ENCODE measurements around the gene MATK. TPM values are rescaled to one million over a fixed set of nuclear protein-coding genes. Genes with fewer than 3 reads are reported as not detected.

MATK gene
- total and polyA plus RNA-seq, 2 experiments from 2014 or later, result not detected

- no peak overlapping the region for H3K27ac ChIP-seq
- 20 to 23% methylated on average over 17 to 24 of the region's 25 CpGs for WGBS, 2 experiments (ENCODE audit: low coverage in 1 of 2, low lambda C conversion rate in 2 of 2, missing lambda C conversion rate in 2 of 2)
- no peak overlapping the region for H2AFZ ChIP-seq
- in situ Hi-C loops (cut with MboI), result no loop called here
- H3K4me1 ChIP-seq (ENCODE audit: insufficient read depth), result no peaks in the 10 kb centered on the region
- no peaks in the 10 kb centered on the region for H3F3A ChIP-seq (ENCODE audit: insufficient read depth)
- H3K79me2 ChIP-seq (ENCODE audit: insufficient read depth), result no peaks in the 10 kb centered on the region
- no peaks in the 10 kb centered on the region for H3K9me2 ChIP-seq (ENCODE audit: insufficient read depth)
- no peaks in the 10 kb centered on the region for H3K36me3 ChIP-seq (ENCODE audit: low read depth)
- TF ChIP-seq EZH2phosphoT487 (IDR thresholded peaks at IDR 0.05; ENCODE audit: insufficient read depth, low read depth) (no peak), EZH2 (IDR thresholded peaks at IDR 0.05; ENCODE audit: insufficient read depth, poor library complexity, severe bottlenecking) (no peak)
- H4K20me1 ChIP-seq (ENCODE audit: insufficient read depth), result no peaks in the 10 kb centered on the region
- H3K4me2 ChIP-seq (ENCODE audit: unreplicated experiment), result no peak overlapping the region
- peaks cover 12% of the 10 kb centered on the region for H3K27me3 ChIP-seq (replicated peaks; ENCODE audit: insufficient read depth)
- no peak overlapping the region for H3K4me3 ChIP-seq
- peak; percentile 33 for DNase-seq
- H3K9me3 ChIP-seq (ENCODE audit: low read depth), result no peaks in the 10 kb centered on the region
- H3K9ac ChIP-seq, result no peak overlapping the region
Measured at GRCh38 chr19:3784607-3785450, 1.4 kb downstream of the MATK start.

- no peak overlapping the region for H3K9ac ChIP-seq
- no peaks in the 10 kb centered on the region for H4K20me1 ChIP-seq (ENCODE audit: insufficient read depth)
- H2AFZ ChIP-seq, result no peak overlapping the region
- H3K4me2 ChIP-seq (ENCODE audit: unreplicated experiment), result no peak overlapping the region
- no peaks in the 10 kb centered on the region for H3K4me1 ChIP-seq (ENCODE audit: insufficient read depth)
- WGBS, 2 experiments (ENCODE audit: low coverage in 1 of 2, low lambda C conversion rate in 2 of 2, missing lambda C conversion rate in 2 of 2), result 73 to 76% methylated on average over 30 to 49 of the region's 49 CpGs
- no peak for DNase-seq
- no peaks in the 10 kb centered on the region for H3F3A ChIP-seq (ENCODE audit: insufficient read depth)
- H3K27me3 ChIP-seq (replicated peaks; ENCODE audit: insufficient read depth), result peaks cover 12% of the 10 kb centered on the region
- H3K4me3 ChIP-seq, result no peak overlapping the region
- TF ChIP-seq EZH2 (IDR thresholded peaks at IDR 0.05; ENCODE audit: insufficient read depth, poor library complexity, severe bottlenecking), result no peak
- in situ Hi-C loops (cut with MboI), result no loop called here
- H3K27ac ChIP-seq, result no peak overlapping the region
- H3K9me2 ChIP-seq (ENCODE audit: insufficient read depth), result no peaks in the 10 kb centered on the region
- no peaks in the 10 kb centered on the region for H3K79me2 ChIP-seq (ENCODE audit: insufficient read depth)
- no peaks in the 10 kb centered on the region for H3K9me3 ChIP-seq (ENCODE audit: low read depth)
- H3K36me3 ChIP-seq (ENCODE audit: low read depth), result no peaks in the 10 kb centered on the region
Measured at GRCh38 chr19:3783660-3784584, 2.3 kb downstream of the MATK start.

- Histone ChIP-seq H3K4me3 (no peak overlapping the region), H3K27ac (no peak overlapping the region), H3K27me3 (replicated peaks; ENCODE audit: insufficient read depth) (peaks cover 12% of the 10 kb centered on the region), H2AFZ (no peak overlapping the region), H3K4me2 (ENCODE audit: unreplicated experiment) (no peak overlapping the region), H3K9me3 (ENCODE audit: low read depth) (no peaks in the 10 kb centered on the region), H3K9ac (no peak overlapping the region), H3K4me1 (ENCODE audit: insufficient read depth) (no peaks in the 10 kb centered on the region), H4K20me1 (ENCODE audit: insufficient read depth) (no peaks in the 10 kb centered on the region), H3F3A (ENCODE audit: insufficient read depth) (no peaks in the 10 kb centered on the region), H3K36me3 (ENCODE audit: low read depth) (no peaks in the 10 kb centered on the region), H3K9me2 (ENCODE audit: insufficient read depth) (no peaks in the 10 kb centered on the region), H3K79me2 (ENCODE audit: insufficient read depth) (no peaks in the 10 kb centered on the region)
- no peak for DNase-seq
- in situ Hi-C loops (cut with MboI), result no loop called here
- TF ChIP-seq EZH2 (IDR thresholded peaks at IDR 0.05; ENCODE audit: insufficient read depth, poor library complexity, severe bottlenecking) (no peak), EZH2phosphoT487 (IDR thresholded peaks at IDR 0.05; ENCODE audit: insufficient read depth, low read depth) (no peak)
- 57 to 65% methylated on average over 13 of the region's 13 CpGs for WGBS, 2 experiments (ENCODE audit: low coverage in 1 of 2, low lambda C conversion rate in 2 of 2, missing lambda C conversion rate in 2 of 2)
Measured at GRCh38 chr19:3782903-3783302, 3.3 kb downstream of the MATK start.

GRCh38 chr19:3782330-3782729 is 3.9 kb downstream of the MATK start:
- in situ Hi-C loops (cut with MboI), result no loop called here
- WGBS, 2 experiments (ENCODE audit: low coverage in 1 of 2, low lambda C conversion rate in 2 of 2, missing lambda C conversion rate in 2 of 2), result 86 to 94% methylated on average over 1 of the region's 1 CpG
- TF ChIP-seq EZH2 (IDR thresholded peaks at IDR 0.05; ENCODE audit: insufficient read depth, poor library complexity, severe bottlenecking) (no peak), EZH2phosphoT487 (IDR thresholded peaks at IDR 0.05; ENCODE audit: insufficient read depth, low read depth) (no peak)

More at GRCh38 chr19:3782330-3782729, 3.9 kb downstream of the MATK start:
- H3K79me2 ChIP-seq (ENCODE audit: insufficient read depth), result no peaks in the 10 kb centered on the region
- no peaks in the 10 kb centered on the region for H3K4me1 ChIP-seq (ENCODE audit: insufficient read depth)
- no peaks in the 10 kb centered on the region for H3K36me3 ChIP-seq (ENCODE audit: low read depth)
- no peaks in the 10 kb centered on the region for H4K20me1 ChIP-seq (ENCODE audit: insufficient read depth)
- no peaks in the 10 kb centered on the region for H3K9me2 ChIP-seq (ENCODE audit: insufficient read depth)
- no peak overlapping the region for H3K4me3 ChIP-seq
- no peak overlapping the region for H3K4me2 ChIP-seq (ENCODE audit: unreplicated experiment)
- H3F3A ChIP-seq (ENCODE audit: insufficient read depth), result no peaks in the 10 kb centered on the region
- peaks cover 12% of the 10 kb centered on the region for H3K27me3 ChIP-seq (replicated peaks; ENCODE audit: insufficient read depth)
- no peak overlapping the region for H3K9ac ChIP-seq
- H2AFZ ChIP-seq, result no peak overlapping the region
- DNase-seq, result no peak
- no peaks in the 10 kb centered on the region for H3K9me3 ChIP-seq (ENCODE audit: low read depth)
- no peak overlapping the region for H3K27ac ChIP-seq

All from GM23248 (cell line).